Breast epithelium (tissue), 4 donors: Measurements from ENCODE around the gene ERC1. TPM values are rescaled to one million over a fixed set of nuclear protein-coding genes. Genes with fewer than 3 reads are reported as not detected.

Source experiments
- DNase-seq, 2 donors: peaks; one replicate each; pipeline ENCODE4 v3.0.0-alpha.2; 2019; ENCODE audit warnings: low spot score in 2 of 2
- H3K27ac ChIP-seq, 2 donors: fragments of 200-600 bp; sonication (generic) in 1 of 2; one replicate each; pipeline ENCODE4 v1.5.1; 2016 to 2019; ENCODE audit warnings: mild to moderate bottlenecking in 1 of 2
- H3K27me3 ChIP-seq, 2 donors: fragments of 200-600 bp; sonication (generic) in 1 of 2; one replicate each; pipeline versions ENCODE4 v1.5.1 to v1.6.0; 2017 to 2019; ENCODE audit warnings: control low read depth in 1 of 2, mild to moderate bottlenecking in 1 of 2
- H3K36me3 ChIP-seq: fragments of 200-600 bp; one replicate; pipeline ENCODE4 v1.5.1; 2019
- H3K4me1 ChIP-seq, 2 donors: fragments of 200-600 bp; sonication (generic); one replicate each; pipeline ENCODE4 v1.5.1; 2016 to 2019; ENCODE audit warnings: control low read depth in 1 of 2
- H3K4me3 ChIP-seq, 3 donors: fragments of 200-600 bp; sonication (generic); 1 replicate in 2 of 3; 2 replicates in 1 of 3; pipeline ENCODE4 v1.5.1; 2016 to 2019; ENCODE audit warnings: mild to moderate bottlenecking in 3 of 3, moderate library complexity in 2 of 3
- H3K9me3 ChIP-seq, 2 donors: fragments of 200-600 bp; sonication (generic) in 1 of 2; one replicate each; pipeline ENCODE4 v1.5.1; 2016 to 2019; ENCODE audit warnings: control low read depth in 1 of 2
- POLR2A ChIP-seq: fragments of 450-650 bp; IDR thresholded peaks from one replicate; pipeline ENCODE4 v1.6.1; 2016; ENCODE audit warnings: antibody characterized with exemption, mild to moderate bottlenecking, moderate library complexity
- POLR2AphosphoS5 ChIP-seq, 3 donors: sonication (generic); formaldehyde crosslinking; IDR thresholded peaks; one replicate each; pipeline ENCODE4 v1.6.1; 2017; ENCODE audit warnings: antibody characterized with exemption in 3 of 3
- intact Hi-C: fragments of 100-400 bp; cut with DNase I; formaldehyde crosslinking; loops from one replicate; pipeline ENCODE4 v1.15.1; 2023; ENCODE audit warnings: low total_unique reads
- total RNA-seq, 3 donors: library from RNA; depleted of rRNA; stranded (reverse); fragments of >200 nt; gene quantifications; one replicate each; pipeline ENCODE4 v1.1.0, GENCODE V29; 2016
- TF ChIP-seq, protein P1 (sequence below), 3 donors: fragments of 450-650 bp; IDR thresholded peaks; one replicate each; pipeline ENCODE4 v1.5.1; 2016 to 2017; ENCODE audit warnings: antibody characterized with exemption in 3 of 3, mild to moderate bottlenecking in 3 of 3, moderate library complexity in 3 of 3

Gene ERC1
- total RNA-seq, 3 donors from 2014 or later = 47.4 to 63.4 (median 52.8) TPM

DNA sequence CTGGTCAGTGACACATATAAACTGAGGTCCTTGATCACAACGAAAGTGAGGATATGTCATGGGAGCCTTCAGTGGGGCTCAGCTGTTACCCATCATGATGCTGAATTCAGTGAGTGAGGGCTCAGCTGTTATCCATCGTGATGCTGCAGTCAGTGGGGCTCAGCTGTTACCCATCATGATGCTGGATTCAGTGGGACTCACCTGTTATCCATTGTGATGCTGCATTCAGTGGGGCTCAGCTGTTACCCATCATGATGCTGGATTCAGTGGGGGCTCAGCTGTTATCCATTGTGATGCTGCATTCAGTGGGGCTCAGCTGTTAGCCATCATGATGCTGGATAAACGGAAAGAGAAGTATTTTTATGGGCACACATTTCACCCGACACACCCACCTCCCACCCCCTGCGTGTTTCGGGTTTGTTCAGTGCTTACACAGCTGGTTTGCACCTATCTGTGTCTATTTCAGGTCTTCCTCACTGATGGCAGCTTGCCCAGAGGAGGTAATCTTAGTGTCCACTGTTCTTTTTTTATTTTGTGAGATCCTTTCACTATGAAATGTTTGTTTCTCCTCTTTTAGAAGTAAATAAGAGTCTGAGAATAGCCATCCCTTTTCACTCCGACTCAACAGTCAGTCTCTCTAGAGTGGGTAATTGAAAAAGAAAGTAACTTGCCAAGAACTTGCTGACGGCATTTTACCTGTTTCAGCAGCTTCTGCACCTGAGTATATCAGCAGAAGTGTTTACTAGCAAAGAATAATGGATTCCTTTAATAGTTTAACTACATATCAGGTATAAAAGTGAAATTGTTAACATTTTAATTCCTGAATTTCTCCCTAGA lies 183.0 kb downstream of the ERC1 start:
- intact Hi-C loops = no loop called here
- H3K27ac ChIP-seq = no peak overlapping the region
- no peaks in the 10 kb centered on the region for H3K4me1 ChIP-seq
- no peaks in the 10 kb centered on the region for H3K27me3 ChIP-seq
- TF ChIP-seq POLR2A (no peak), POLR2AphosphoS5 (IDR thresholded peaks at IDR 0.05) (no peak)
- no peaks in the 10 kb centered on the region for H3K36me3 ChIP-seq
- H3K9me3 ChIP-seq = no peaks in the 10 kb centered on the region
- no peak for DNase-seq
- H3K4me3 ChIP-seq = no peak overlapping the region

DNA sequence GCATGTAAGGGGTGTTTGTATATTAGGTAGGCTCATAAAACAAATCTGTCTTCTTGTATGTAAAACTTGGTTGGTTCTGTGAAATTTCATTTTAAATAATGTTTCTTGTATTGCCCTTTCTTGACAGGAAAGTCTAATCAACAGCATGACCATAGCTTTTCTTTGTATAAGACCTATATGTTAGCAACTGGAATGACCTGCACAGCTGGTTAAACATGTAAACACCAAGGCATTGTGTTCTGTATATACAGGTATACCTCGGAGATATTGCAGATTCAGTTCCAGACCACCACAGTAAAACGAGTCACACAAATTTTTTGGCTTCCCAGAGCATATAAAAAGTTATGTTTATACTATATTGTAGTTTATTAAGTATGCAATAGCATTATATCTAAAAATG lies 183.6 kb downstream of the ERC1 start:
- DNase-seq = no peak
- intact Hi-C loops = no loop called here
- no peaks in the 10 kb centered on the region for H3K9me3 ChIP-seq
- H3K27ac ChIP-seq = no peak overlapping the region
- no peaks in the 10 kb centered on the region for H3K27me3 ChIP-seq
- H3K4me3 ChIP-seq = no peak overlapping the region
- H3K4me1 ChIP-seq = no peaks in the 10 kb centered on the region
- no peaks in the 10 kb centered on the region for H3K36me3 ChIP-seq
- TF ChIP-seq POLR2A (no peak), POLR2AphosphoS5 (IDR thresholded peaks at IDR 0.05) (no peak)
- TF ChIP-seq, protein P1, sequence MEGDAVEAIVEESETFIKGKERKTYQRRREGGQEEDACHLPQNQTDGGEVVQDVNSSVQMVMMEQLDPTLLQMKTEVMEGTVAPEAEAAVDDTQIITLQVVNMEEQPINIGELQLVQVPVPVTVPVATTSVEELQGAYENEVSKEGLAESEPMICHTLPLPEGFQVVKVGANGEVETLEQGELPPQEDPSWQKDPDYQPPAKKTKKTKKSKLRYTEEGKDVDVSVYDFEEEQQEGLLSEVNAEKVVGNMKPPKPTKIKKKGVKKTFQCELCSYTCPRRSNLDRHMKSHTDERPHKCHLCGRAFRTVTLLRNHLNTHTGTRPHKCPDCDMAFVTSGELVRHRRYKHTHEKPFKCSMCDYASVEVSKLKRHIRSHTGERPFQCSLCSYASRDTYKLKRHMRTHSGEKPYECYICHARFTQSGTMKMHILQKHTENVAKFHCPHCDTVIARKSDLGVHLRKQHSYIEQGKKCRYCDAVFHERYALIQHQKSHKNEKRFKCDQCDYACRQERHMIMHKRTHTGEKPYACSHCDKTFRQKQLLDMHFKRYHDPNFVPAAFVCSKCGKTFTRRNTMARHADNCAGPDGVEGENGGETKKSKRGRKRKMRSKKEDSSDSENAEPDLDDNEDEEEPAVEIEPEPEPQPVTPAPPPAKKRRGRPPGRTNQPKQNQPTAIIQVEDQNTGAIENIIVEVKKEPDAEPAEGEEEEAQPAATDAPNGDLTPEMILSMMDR (IDR thresholded peaks at IDR 0.05) = no peak

DNA sequence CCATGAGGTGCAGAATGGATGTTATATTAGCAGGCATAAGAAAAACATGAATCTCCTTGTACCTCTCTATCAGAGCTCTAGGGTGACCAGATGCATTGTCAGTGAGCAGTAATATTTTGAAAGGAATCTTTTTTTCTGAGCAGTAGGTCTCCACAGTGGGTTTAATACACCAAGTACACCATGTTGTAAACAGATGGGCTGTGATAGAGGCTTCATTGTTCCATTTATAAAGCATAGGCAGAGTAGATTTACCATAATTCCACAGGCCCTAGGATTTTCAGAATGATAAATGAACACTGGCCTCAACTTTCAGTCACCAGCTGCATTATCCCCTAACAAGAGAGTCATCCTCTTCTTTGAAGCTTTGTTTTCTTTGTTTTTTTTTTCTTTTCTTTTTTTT lies 185.2 kb downstream of the ERC1 start:
- Histone ChIP-seq H3K9me3 (no peaks in the 10 kb centered on the region), H3K4me1 (no peaks in the 10 kb centered on the region), H3K27me3 (no peaks in the 10 kb centered on the region), H3K27ac (no peak overlapping the region), H3K4me3 (no peak overlapping the region), H3K36me3 (no peaks in the 10 kb centered on the region)
- no peak for DNase-seq
- intact Hi-C loops = no loop called here
- TF ChIP-seq, protein P1 (IDR thresholded peaks at IDR 0.05) = no peak
- no peak for TF ChIP-seq POLR2A
- no peak for TF ChIP-seq POLR2AphosphoS5 (IDR thresholded peaks at IDR 0.05)

DNA sequence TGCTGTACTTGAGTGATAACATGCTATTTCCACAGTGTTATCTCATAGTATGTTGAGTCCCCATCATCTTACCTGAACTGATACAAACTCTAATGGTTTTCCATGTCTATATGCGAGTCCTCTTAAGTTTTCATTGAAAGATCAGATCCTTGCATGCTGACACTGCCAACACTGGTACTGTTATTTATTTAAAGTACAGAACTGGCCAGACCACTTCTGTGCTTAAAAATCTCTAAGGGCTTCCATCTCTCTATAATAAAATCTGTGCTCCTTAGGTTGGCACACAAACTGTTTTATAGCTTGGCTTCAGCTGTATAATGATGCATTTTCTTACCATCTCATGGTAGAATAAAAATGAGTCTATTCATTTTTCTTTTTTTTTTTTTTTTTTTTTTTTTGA lies 188.1 kb downstream of the ERC1 start:
- Histone ChIP-seq H3K9me3 (no peaks in the 10 kb centered on the region), H3K4me3 (no peak overlapping the region), H3K36me3 (peaks cover 7% of the 10 kb centered on the region), H3K27me3 (no peaks in the 10 kb centered on the region), H3K4me1 (no peaks in the 10 kb centered on the region), H3K27ac (no peak overlapping the region)
- intact Hi-C loops = no loop called here
- no peak for TF ChIP-seq POLR2A
- no peak for TF ChIP-seq POLR2AphosphoS5 (IDR thresholded peaks at IDR 0.05)
- TF ChIP-seq, protein P1 (IDR thresholded peaks at IDR 0.05) = no peak
- no peak for DNase-seq

DNA sequence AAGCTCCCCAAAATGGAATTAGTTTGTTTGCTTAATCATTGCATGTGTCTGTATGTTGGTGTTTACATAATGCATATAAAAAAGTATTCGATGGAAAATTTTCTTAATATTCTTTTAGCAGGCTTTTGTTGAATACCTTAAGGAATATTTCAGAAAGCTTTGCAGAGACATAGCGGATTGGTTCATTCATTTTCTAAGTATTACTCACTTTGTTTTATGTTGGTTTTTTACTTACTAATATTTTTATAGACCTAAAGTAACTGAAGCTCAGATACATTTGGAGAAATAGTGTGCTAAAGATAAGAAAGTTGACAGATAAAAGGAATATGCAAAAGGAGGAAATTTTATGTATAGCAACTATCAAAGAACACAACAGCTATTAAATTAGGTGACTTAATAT lies 191.0 kb downstream of the ERC1 start:
- intact Hi-C loops = no loop called here
- no peak for TF ChIP-seq POLR2A
- TF ChIP-seq, protein P1 (IDR thresholded peaks at IDR 0.05) = no peak
- Histone ChIP-seq H3K27me3 (no peaks in the 10 kb centered on the region), H3K36me3 (peaks cover 7% of the 10 kb centered on the region), H3K27ac (no peak overlapping the region), H3K9me3 (no peaks in the 10 kb centered on the region), H3K4me1 (no peaks in the 10 kb centered on the region), H3K4me3 (no peak overlapping the region)
- DNase-seq = no peak
